Measurements from ENCODE around the gene AFF3. TPM values are rescaled to one million over a fixed set of nuclear protein-coding genes. Genes with fewer than 3 reads are reported as not detected.

The AFF3 gene
- polyA plus RNA-seq, 3 donors: 16.2 to 22.8 (median 18.5) TPM

GRCh38 chr2:99623613-99624012, 518.8 kb downstream of the AFF3 start:
- no peak for DNase-seq (ENCODE audit: low read depth in 3 of 3, low spot score in 2 of 3)

GRCh38 chr2:99623035-99623434, 519.4 kb downstream of the AFF3 start:
- no peak for DNase-seq (ENCODE audit: low read depth in 3 of 3, low spot score in 2 of 3)

DNA sequence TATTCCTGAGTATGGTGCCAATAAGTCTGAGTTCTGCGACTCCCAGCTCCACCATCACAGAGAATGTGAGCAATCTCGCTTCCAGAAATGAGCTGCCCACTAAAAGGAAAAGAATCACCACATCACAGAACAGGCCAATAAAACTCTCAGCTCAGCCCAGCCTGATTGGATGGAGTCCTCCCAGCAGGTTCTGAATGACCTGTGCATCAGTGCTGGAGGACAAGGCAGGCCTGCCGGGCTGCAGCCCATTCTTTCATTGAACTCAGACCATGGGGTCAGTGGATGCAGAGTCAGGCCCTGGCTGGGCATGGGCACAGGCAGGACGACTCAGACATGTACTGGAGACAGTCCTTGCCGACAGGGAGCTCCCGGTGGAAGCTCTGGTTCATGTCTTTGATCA, 519.9 kb downstream of the AFF3 start:
- DNase-seq (ENCODE audit: low read depth in 3 of 3, low spot score in 2 of 3): no peak

DNA sequence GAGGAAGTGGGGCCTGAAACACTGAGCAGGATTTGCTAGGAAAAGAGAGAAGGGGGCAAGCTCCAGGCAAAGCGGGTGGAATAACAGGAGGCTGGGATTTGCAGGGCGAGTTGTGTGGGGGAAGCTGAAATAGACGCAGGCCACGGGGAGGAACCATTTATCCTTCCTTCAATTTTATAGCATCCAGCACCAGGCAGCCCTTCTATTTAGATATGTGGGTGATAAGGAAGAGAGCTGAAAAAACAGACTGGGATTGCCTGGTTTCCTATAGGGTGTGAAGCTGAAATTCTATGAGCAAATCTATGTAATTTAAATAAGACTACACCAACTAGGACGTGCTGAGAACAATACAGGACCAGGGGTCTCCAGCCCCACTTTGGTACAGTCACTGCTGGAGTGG, 520.6 kb downstream of the AFF3 start:
- DNase-seq (ENCODE audit: low read depth in 3 of 3, low spot score in 2 of 3): no peak

DNA sequence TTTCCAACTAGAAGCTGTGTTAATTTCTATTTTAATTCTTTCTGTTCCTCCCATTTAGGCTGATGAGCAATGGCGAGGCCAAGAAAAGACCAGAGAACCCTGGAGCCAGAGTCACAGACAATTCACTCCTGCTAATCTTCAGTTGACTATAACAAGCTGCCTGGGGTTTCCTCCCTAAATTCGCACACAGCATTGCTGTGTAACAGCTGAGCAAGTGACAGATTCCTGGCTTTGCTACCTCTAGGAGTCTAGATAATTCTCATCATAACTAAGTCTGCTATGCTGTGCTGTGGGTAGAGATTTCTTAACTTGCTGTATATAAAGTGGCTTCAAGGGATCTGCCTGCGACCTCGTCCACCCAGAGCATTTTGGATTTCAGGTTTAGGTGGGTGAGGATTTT, 521.3 kb downstream of the AFF3 start:
- DNase-seq (ENCODE audit: low read depth in 3 of 3, low spot score in 2 of 3): no peak

DNA sequence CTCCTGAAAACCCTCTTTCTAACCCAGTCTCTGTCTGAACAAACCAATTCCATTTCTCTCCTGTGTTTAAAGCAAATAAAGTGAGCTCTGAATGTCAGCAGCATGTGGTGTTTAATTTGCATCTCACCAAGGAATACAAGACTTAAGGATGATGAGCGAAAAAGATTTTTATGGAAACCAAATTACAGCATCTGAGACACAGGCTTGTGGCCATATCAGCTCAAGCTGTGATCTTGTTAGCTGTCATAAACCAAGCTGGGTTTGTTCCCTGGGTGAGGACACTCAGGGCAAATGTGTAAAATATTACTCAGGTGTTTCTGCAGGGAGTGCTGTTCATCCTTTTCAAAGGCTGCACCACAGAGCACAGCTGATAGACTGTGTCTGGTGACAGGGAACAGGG, 523.2 kb downstream of the AFF3 start:
- DNase-seq (ENCODE audit: low read depth in 3 of 3, low spot score in 2 of 3): no peak

- DNase-seq (ENCODE audit: low read depth in 3 of 3, low spot score in 2 of 3): no peak
These were observed 523.8 kb downstream of the AFF3 start for GRCh38 chr2:99618579-99619097.

DNA sequence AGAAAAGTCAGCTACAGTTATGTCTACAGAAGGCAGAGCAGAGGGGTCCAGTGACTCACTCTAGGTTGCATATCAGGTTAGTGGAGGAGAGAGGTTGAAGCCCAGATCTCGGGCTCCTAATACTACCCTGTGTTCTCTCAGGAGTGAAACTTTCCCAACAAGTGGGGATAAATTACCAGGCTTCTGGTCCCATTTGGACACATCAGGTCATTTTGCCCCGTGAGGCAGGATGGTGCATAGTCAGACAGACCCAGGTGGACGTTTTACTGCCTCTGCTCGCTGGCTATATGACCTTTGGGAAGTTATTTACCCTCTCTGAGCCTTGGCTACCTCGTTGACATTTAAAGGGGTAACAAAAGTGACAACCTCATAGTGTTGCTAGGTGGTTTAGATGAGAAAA, 524.6 kb downstream of the AFF3 start:
- DNase-seq (ENCODE audit: low read depth in 3 of 3, low spot score in 2 of 3): no peak

DNA sequence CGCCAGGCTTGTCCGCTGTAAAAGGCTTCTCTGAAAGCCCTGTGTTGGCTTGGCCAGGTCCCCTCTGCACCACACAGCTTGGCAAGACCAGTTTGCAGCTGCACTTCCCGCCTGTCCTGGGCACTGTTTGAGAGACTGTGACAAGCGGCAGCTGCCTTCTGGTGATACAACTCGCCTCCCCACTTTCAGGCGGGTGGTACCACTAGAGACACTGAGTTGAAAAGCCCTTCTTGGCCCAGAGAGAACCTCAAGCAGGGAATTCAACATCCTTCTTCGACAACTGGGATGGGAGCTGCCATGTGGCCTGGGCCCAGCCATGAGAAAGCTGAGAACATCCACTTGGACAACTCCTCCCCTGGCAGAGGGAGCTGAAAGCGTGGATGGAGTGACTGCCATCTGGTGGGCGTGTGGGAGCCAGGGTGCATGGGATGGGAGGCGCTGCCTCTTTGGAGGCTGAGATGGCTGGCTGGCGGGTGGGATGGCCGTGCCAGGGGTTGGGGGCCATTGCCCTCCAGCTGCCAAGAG, 527.1 kb downstream of the AFF3 start:
- DNase-seq (ENCODE audit: low read depth in 3 of 3, low spot score in 2 of 3): no peak

GRCh38 chr2:99613980-99614379, 528.4 kb downstream of the AFF3 start:
- DNase-seq (ENCODE audit: low read depth in 3 of 3, low spot score in 2 of 3): peak in 1 of 3 donors; percentile 66

GRCh38 chr2:99611786-99612185, 530.6 kb downstream of the AFF3 start:
- no peak for DNase-seq (ENCODE audit: low read depth in 3 of 3, low spot score in 2 of 3)

- no peak for DNase-seq (ENCODE audit: low read depth in 3 of 3, low spot score in 2 of 3)
These were observed 531.4 kb downstream of the AFF3 start for GRCh38 chr2:99611034-99611433.

DNA sequence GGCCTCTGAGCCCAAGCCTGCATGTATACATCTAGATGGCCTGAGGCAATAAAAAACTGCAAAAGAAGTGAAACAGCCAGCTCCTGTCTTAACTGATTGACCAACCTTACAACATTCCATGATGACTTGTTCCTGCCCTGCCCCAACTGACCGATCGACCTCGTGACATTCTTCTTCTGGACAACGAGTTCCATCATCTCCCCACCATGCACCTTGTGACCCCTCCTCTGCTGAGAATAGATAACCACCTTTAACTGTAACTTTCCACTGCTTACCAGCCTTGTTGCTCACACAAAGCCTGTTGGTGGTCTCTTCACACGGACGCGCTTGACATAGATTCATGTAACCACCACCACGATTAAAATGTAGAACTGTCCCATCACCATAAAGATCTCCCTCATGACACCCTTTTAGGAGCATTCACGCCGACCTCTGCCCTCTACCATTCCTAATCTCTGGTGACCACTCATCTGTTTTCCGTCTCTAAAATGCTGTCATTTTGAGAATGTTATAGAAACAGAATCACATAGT, 532.5 kb downstream of the AFF3 start:
- DNase-seq (ENCODE audit: low read depth in 3 of 3, low spot score in 2 of 3): no peak

GRCh38 chr2:99608861-99609260, 533.5 kb downstream of the AFF3 start:
- no peak for DNase-seq (ENCODE audit: low read depth in 3 of 3, low spot score in 2 of 3)

GRCh38 chr2:99607861-99608491, 534.4 kb downstream of the AFF3 start:
- no peak for DNase-seq (ENCODE audit: low read depth in 3 of 3, low spot score in 2 of 3)

- DNase-seq (ENCODE audit: low read depth in 3 of 3, low spot score in 2 of 3): no peak
These were observed 534.9 kb downstream of the AFF3 start for GRCh38 chr2:99607454-99607853.

DNA sequence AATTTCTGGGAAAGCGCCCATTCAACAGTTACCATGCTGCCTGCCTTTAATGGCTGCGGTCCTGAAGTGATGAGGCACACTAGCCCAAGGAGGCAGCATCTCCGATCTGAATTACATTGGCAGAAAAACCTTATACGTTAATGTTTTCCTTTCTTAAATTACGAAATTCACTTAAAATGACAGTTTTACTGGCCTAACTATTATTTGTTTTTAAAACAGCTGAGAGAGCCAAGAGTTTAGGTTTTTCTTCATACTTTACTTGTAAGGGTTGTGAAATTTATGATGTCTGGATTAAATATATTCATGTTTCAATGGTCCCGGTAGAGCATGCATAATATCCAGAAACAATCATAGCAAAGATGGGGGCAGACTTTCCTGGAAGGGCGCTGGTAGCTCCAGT, 537.4 kb downstream of the AFF3 start:
- DNase-seq (ENCODE audit: low read depth in 3 of 3, low spot score in 2 of 3): no peak

- DNase-seq (ENCODE audit: low read depth in 3 of 3, low spot score in 2 of 3): no peak
These were observed 539.9 kb downstream of the AFF3 start for GRCh38 chr2:99602476-99602875.

DNA sequence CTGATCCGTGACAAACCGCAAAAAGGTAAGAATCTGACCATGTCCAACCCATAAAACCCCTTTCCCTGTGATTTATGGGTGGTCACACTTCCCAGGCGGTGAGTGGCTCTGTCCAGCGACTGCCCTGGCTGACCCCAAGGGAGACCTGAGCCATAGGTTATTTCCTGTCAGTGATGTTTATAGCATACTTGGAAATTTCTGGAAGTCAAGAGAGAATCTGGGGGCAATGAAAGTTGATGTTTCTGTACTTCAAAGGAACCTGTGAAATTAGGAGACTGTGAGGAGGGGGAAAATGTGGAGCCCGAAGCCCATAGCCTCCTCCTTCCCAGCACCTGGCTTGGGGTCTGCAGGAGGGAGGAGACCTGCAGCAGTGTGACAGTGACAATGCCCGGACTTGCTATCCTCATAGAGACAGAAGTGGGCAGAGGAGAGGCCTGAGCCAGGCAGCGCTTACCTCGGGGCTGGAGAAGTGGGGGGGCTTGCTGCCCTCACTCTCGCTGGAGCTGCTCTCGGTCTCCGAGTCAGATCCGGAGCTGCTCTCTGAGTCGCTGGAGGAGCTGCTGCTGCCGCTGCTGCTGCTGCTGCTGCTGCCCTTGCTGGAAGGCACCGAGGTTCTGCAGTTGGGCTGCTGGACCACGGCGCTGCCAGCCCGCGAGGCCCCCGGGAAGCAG, 541.3 kb downstream of the AFF3 start:
- DNase-seq (ENCODE audit: low read depth in 3 of 3, low spot score in 2 of 3): peak in 2 of 3 donors; percentile 52 to 55

GRCh38 chr2:99598441-99598840, 543.9 kb downstream of the AFF3 start:
- no peak for DNase-seq (ENCODE audit: low read depth in 3 of 3, low spot score in 2 of 3)

DNA sequence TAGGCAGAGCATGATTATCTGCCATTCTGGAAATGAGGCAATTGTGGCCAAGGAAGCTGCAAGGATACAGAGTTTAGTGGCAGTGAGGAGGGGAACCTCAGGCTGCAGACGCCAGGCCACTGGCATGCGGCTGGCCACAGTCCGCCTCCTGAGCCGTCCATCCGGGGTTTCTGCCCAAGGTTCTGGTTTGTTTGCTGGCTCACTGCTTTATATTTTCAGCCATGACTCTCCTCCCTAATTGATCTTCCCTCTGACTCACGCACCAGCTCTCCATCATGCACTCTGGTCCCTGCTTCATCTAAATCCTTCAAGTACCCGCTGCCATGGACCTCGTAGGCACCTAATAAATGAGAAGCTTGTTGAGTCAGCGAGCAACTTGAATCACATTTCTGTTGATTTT, 544.8 kb downstream of the AFF3 start:
- DNase-seq (ENCODE audit: low read depth in 3 of 3, low spot score in 2 of 3): no peak

DNA sequence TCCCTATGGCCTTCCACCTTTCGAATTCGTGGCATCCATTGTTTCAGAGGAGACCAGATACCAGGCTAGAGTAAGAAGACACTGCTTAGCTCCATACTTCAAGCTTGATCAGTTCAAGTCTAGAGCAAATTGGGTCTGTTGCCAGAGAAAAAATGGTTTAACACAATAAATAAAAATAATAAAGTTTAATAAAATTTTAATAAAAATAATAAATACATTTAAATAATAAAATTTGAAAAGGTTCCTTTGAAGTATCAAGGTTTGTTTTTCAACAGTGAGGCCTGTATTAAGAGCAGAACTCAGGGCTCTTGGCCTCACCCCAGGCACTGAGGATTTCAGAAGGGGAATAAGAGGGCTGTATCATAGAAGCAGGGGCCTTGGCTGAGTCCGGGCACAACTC, 547.0 kb downstream of the AFF3 start:
- no peak for DNase-seq (ENCODE audit: low read depth in 3 of 3, low spot score in 2 of 3)

Data from right renal cortex interstitium (tissue), 3 donors.